Natural killer cell treated with Interleukin-12 subunit alpha and Interleukin-12 subunit beta and Interleukin-15 and Interleukin-18, amount 100 ng/mL, for 72 hours (primary cell): ENCODE data around the gene TCF4. TPM values are rescaled to one million over a fixed set of nuclear protein-coding genes. Genes with fewer than 3 reads are reported as not detected.
A peak's percentile ranks its signal among the peaks of the same experiment; 100 is the strongest.

ENCODE experiments used
- ATAC-seq, 2 donors: fragments of 150-1000 bp; cut with Tn5 transposase in 1 of 2; sonication (Bioruptor Pico), chemical (Tn5 transposase) in 1 of 2; 2 replicates each; pipeline ENCODE4 v1.10.0; 2021
- DNase-seq: peaks from one replicate; pipeline ENCODE4 v3.0.0; 2022; ENCODE audit warnings: low spot score
- H3K27ac Mint-ChIP-seq, 2 donors: 1 replicate in 1 of 2; 2 replicates in 1 of 2; pipeline ENCODE4 v1.8.0; 2022; ENCODE audit warnings: mixed read lengths in 2 of 2, mild to moderate bottlenecking in 1 of 2, moderate library complexity in 1 of 2
- H3K27me3 Mint-ChIP-seq, 2 donors: 1 replicate in 1 of 2; 2 replicates in 1 of 2; pipeline ENCODE4 v1.8.0; 2022; ENCODE audit warnings: mixed read lengths in 2 of 2
- H3K36me3 Mint-ChIP-seq: one replicate; pipeline ENCODE4 v1.8.0; 2022; ENCODE audit warnings: mixed read lengths
- H3K4me1 Mint-ChIP-seq, 2 donors: 1 replicate in 1 of 2; 2 replicates in 1 of 2; pipeline ENCODE4 v1.8.0; 2022; ENCODE audit warnings: low read depth in 2 of 2, mixed read lengths in 2 of 2, mild to moderate bottlenecking in 1 of 2
- H3K4me3 Mint-ChIP-seq: one replicate; pipeline ENCODE4 v1.8.0; 2022; ENCODE audit warnings: mixed read lengths
- H3K9me3 Mint-ChIP-seq: 2 replicates; pipeline ENCODE4 v1.8.0; 2022; ENCODE audit warnings: mixed read lengths
- total RNA-seq, 2 donors: library from RNA; stranded (reverse); gene quantifications; one replicate each; pipeline ENCODE4 v1.2.3, GENCODE V29; 2022

Gene TCF4
- total RNA-seq, 2 donors from 2014 or later = 6.1 to 10.3 TPM

- no peaks in the 10 kb centered on the region for H3K4me1 Mint-ChIP-seq
- ATAC-seq (no peak), DNase-seq (no peak)
- no peaks in the 10 kb centered on the region for H3K36me3 Mint-ChIP-seq
- H3K4me3 Mint-ChIP-seq = no peak overlapping the region
- H3K27me3 Mint-ChIP-seq = no peaks in the 10 kb centered on the region
- H3K9me3 Mint-ChIP-seq = no peaks in the 10 kb centered on the region
- H3K27ac Mint-ChIP-seq = no peak overlapping the region
Observed at GRCh38 chr18:55228707-55229106, 359.3 kb downstream of the TCF4 start.

GRCh38 chr18:55228191-55228590, 359.8 kb downstream of the TCF4 start:
- ATAC-seq (no peak), DNase-seq (no peak)
- Mint-ChIP-seq H3K27ac (no peak overlapping the region), H3K9me3 (no peaks in the 10 kb centered on the region), H3K36me3 (no peaks in the 10 kb centered on the region), H3K4me3 (no peak overlapping the region), H3K4me1 (no peaks in the 10 kb centered on the region), H3K27me3 (no peaks in the 10 kb centered on the region)

GRCh38 chr18:55227771-55228170, 360.2 kb downstream of the TCF4 start:
- Mint-ChIP-seq H3K4me3 (no peak overlapping the region), H3K36me3 (no peaks in the 10 kb centered on the region), H3K27me3 (no peaks in the 10 kb centered on the region), H3K27ac (no peak overlapping the region), H3K4me1 (no peaks in the 10 kb centered on the region), H3K9me3 (no peaks in the 10 kb centered on the region)
- DNase-seq (no peak), ATAC-seq (no peak)

GRCh38 chr18:55226044-55226443, 361.9 kb downstream of the TCF4 start:
- H3K27ac Mint-ChIP-seq = no peak overlapping the region
- no peaks in the 10 kb centered on the region for H3K4me1 Mint-ChIP-seq
- ATAC-seq (no peak), DNase-seq (no peak)
- H3K36me3 Mint-ChIP-seq = no peaks in the 10 kb centered on the region
- H3K4me3 Mint-ChIP-seq = no peak overlapping the region
- H3K9me3 Mint-ChIP-seq = no peaks in the 10 kb centered on the region
- H3K27me3 Mint-ChIP-seq = no peaks in the 10 kb centered on the region

- no peaks in the 10 kb centered on the region for H3K9me3 Mint-ChIP-seq
- no peak for ATAC-seq
- no peaks in the 10 kb centered on the region for H3K27me3 Mint-ChIP-seq
- no peak for DNase-seq
- H3K27ac Mint-ChIP-seq = no peak overlapping the region
- H3K4me1 Mint-ChIP-seq = no peaks in the 10 kb centered on the region
- no peak overlapping the region for H3K4me3 Mint-ChIP-seq
- H3K36me3 Mint-ChIP-seq = no peaks in the 10 kb centered on the region
Observed at GRCh38 chr18:55224086-55224625, 363.8 kb downstream of the TCF4 start.

GRCh38 chr18:55221622-55222021, 366.4 kb downstream of the TCF4 start:
- no peak overlapping the region for H3K4me3 Mint-ChIP-seq
- no peak for ATAC-seq
- no peak for DNase-seq

DNA sequence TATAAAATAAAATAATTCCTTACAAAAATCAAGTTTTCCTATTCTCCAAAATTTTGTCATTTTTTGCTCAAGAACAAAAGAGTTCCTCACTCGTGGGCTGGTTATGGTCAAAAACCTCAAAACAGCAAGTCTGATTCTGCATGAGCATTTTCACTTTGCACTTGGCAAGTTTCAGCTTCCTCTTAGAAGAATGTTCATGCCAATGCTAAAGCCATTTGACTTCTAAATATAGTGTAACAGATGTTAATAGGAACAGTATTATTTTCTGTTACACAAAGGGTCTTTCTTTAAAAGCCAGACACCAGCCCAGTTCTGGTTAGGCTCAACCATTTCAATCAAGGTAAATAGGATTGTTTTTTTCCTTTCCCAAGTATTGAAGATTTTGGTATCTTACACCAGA, 367.5 kb downstream of the TCF4 start:
- no peak overlapping the region for H3K4me3 Mint-ChIP-seq
- H3K27ac Mint-ChIP-seq = no peak overlapping the region
- ATAC-seq (no peak), DNase-seq (no peak)
- H3K27me3 Mint-ChIP-seq = peaks cover 3 to 7% of the 10 kb centered on the region in 2 donors
- H3K4me1 Mint-ChIP-seq = no peaks in the 10 kb centered on the region
- H3K9me3 Mint-ChIP-seq = no peaks in the 10 kb centered on the region
- H3K36me3 Mint-ChIP-seq = no peaks in the 10 kb centered on the region

More at GRCh38 chr18:55221622-55222021, 366.4 kb downstream of the TCF4 start:
- no peak overlapping the region for H3K27ac Mint-ChIP-seq
- H3K27me3 Mint-ChIP-seq = peaks cover 2 to 7% of the 10 kb centered on the region in 2 donors
- no peaks in the 10 kb centered on the region for H3K4me1 Mint-ChIP-seq
- H3K36me3 Mint-ChIP-seq = no peaks in the 10 kb centered on the region
- H3K9me3 Mint-ChIP-seq = no peaks in the 10 kb centered on the region

DNA sequence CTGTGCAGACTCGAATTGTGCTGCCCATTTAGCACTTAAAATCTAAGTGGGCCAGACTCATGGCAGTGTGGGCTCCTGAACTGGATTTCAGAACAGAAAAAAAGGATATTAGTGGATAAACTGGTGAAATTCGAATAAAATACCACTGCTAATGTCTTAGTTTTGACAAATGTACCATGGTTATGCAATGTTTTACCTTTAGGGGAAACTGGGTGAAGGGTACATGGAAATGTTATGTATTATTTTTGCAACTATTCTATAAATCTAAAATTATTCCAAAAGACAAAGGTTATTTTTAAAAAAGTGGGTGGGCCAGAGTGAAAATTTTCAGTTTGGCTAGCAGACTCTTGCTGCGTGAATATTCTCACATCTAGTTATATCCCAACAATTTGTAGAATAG, 368.2 kb downstream of the TCF4 start:
- Mint-ChIP-seq H3K36me3 (no peaks in the 10 kb centered on the region), H3K27me3 (peaks cover 7% of the 10 kb centered on the region in 2 donors), H3K27ac (no peak overlapping the region), H3K9me3 (no peaks in the 10 kb centered on the region), H3K4me1 (no peaks in the 10 kb centered on the region), H3K4me3 (no peak overlapping the region)
- no peak for DNase-seq
- no peak for ATAC-seq

DNA sequence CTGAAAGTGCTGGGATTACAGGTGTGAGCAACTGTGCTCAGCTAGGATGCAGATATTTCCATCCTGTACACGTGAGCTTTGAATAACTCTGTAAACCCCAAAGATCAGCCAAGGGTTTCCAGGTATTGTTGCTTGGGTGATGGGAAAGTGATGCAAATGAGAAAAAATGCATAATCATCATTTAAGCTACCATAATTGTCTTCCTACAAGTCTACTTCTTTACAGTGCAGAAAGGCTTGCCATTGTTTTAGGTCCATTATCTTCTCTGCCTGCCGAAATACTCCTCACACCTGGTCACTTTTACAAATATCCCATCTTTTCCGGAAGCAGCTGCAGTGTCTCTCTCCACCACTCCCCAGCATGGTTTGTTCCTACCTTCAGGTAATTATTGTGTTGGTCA, 368.9 kb downstream of the TCF4 start:
- Mint-ChIP-seq H3K27ac (no peak overlapping the region), H3K27me3 (peaks cover 7% of the 10 kb centered on the region in 2 donors), H3K9me3 (no peaks in the 10 kb centered on the region), H3K36me3 (no peaks in the 10 kb centered on the region), H3K4me3 (no peak overlapping the region), H3K4me1 (no peaks in the 10 kb centered on the region)
- DNase-seq (no peak), ATAC-seq (no peak)

GRCh38 chr18:55214969-55215368, 373.0 kb downstream of the TCF4 start:
- no peak overlapping the region for H3K27ac Mint-ChIP-seq

GRCh38 chr18:55214534-55214933, 373.5 kb downstream of the TCF4 start:
- no peaks in the 10 kb centered on the region for H3K9me3 Mint-ChIP-seq
- no peak for DNase-seq
- H3K4me1 Mint-ChIP-seq = no peaks in the 10 kb centered on the region
- no peak overlapping the region for H3K4me3 Mint-ChIP-seq
- peaks cover 7% of the 10 kb centered on the region in 2 donors for H3K27me3 Mint-ChIP-seq
- no peaks in the 10 kb centered on the region for H3K36me3 Mint-ChIP-seq
- ATAC-seq = peak in 1 of 2 donors; percentile 24
- no peak overlapping the region for H3K27ac Mint-ChIP-seq

More at GRCh38 chr18:55214969-55215368, 373.0 kb downstream of the TCF4 start:
- H3K4me1 Mint-ChIP-seq = no peaks in the 10 kb centered on the region
- no peaks in the 10 kb centered on the region for H3K36me3 Mint-ChIP-seq
- H3K27me3 Mint-ChIP-seq = peaks cover 7% of the 10 kb centered on the region in 2 donors
- H3K4me3 Mint-ChIP-seq = no peak overlapping the region
- DNase-seq (no peak), ATAC-seq (peak in 1 of 2 donors; percentile 41)
- no peaks in the 10 kb centered on the region for H3K9me3 Mint-ChIP-seq

- H3K36me3 Mint-ChIP-seq = no peaks in the 10 kb centered on the region
- H3K9me3 Mint-ChIP-seq = no peaks in the 10 kb centered on the region
- no peak overlapping the region for H3K27ac Mint-ChIP-seq
- DNase-seq (no peak), ATAC-seq (no peak)
- H3K27me3 Mint-ChIP-seq = peaks cover 7% of the 10 kb centered on the region in 2 donors
- H3K4me1 Mint-ChIP-seq = no peaks in the 10 kb centered on the region
- no peak overlapping the region for H3K4me3 Mint-ChIP-seq
Observed at GRCh38 chr18:55213586-55213985, 374.4 kb downstream of the TCF4 start.

DNA sequence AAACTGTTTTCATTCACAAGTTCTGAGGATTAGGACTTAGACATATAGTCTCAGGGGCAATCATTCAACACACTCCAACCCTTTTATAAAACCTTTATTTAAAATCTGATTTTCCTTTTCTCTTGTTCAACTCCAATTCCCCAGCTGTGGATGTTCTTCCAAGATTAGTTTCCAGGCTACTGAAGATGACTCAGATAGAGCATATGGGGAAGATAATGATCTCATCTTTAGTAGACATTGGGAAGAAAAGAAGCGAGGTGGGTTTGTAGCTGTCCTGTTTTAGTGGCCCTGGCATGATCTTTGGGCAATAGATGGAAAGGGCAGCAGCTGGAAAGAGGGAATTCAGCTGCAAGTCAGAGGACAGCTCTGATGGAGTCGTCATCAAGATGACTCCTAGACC, 381.1 kb downstream of the TCF4 start:
- H3K4me1 Mint-ChIP-seq = no peaks in the 10 kb centered on the region
- ATAC-seq (no peak), DNase-seq (no peak)
- no peaks in the 10 kb centered on the region for H3K27me3 Mint-ChIP-seq
- H3K27ac Mint-ChIP-seq = no peak overlapping the region
- H3K4me3 Mint-ChIP-seq = no peak overlapping the region
- H3K36me3 Mint-ChIP-seq = no peaks in the 10 kb centered on the region
- peaks cover 3% of the 10 kb centered on the region for H3K9me3 Mint-ChIP-seq

- ATAC-seq = no peak
- Mint-ChIP-seq H3K36me3 (no peaks in the 10 kb centered on the region), H3K9me3 (peaks cover 3% of the 10 kb centered on the region), H3K4me1 (no peaks in the 10 kb centered on the region), H3K27ac (no peak overlapping the region), H3K4me3 (no peak overlapping the region), H3K27me3 (no peaks in the 10 kb centered on the region)
- no peak for DNase-seq
Observed at GRCh38 chr18:55202232-55202917, 385.6 kb downstream of the TCF4 start.
